HG02759 (cell line): ENCODE results near the gene GAS6.

Experiments used
- ATAC-seq: cut with Tn5 transposase; IDR thresholded peaks from one replicate; pipeline ENCODE4 v1.9.1; 2021; ENCODE audit warnings: mild to moderate bottlenecking, moderate library complexity; ENCODE audit not compliant: unreplicated experiment

GAS6 gene

GRCh38 chr13:113852536-113853517, 11.0 kb downstream of the GAS6 start:
- ATAC-seq, result no peak

GRCh38 chr13:113851826-113852535, 11.9 kb downstream of the GAS6 start:
- no peak for ATAC-seq

GRCh38 chr13:113851480-113851803, 12.4 kb downstream of the GAS6 start:
- no peak for ATAC-seq

- no peak for ATAC-seq
Measured at GRCh38 chr13:113850722-113851479, 13.0 kb downstream of the GAS6 start.

- no peak for ATAC-seq
Measured at GRCh38 chr13:113849981-113850721, 13.7 kb downstream of the GAS6 start.

- no peak for ATAC-seq
Measured at GRCh38 chr13:113849546-113849945, 14.3 kb downstream of the GAS6 start.

GRCh38 chr13:113848431-113849260, 15.2 kb downstream of the GAS6 start:
- no peak for ATAC-seq

- no peak for ATAC-seq
Measured at GRCh38 chr13:113848020-113848419, 15.9 kb downstream of the GAS6 start.

- no peak for ATAC-seq
Measured at GRCh38 chr13:113846636-113847318, 17.1 kb downstream of the GAS6 start.

- no peak for ATAC-seq
Measured at GRCh38 chr13:113845723-113846635, 17.9 kb downstream of the GAS6 start.

GRCh38 chr13:113845055-113845454, 18.8 kb downstream of the GAS6 start:
- no peak for ATAC-seq

- no peak for ATAC-seq
Measured at GRCh38 chr13:113843864-113844556, 19.9 kb downstream of the GAS6 start.

GRCh38 chr13:113843063-113843654, 20.7 kb downstream of the GAS6 start:
- ATAC-seq, result no peak

GRCh38 chr13:113842336-113843062, 21.4 kb downstream of the GAS6 start:
- ATAC-seq, result no peak

- no peak for ATAC-seq
Measured at GRCh38 chr13:113841353-113841650, 22.6 kb downstream of the GAS6 start.

GRCh38 chr13:113840541-113841352, 23.1 kb downstream of the GAS6 start:
- ATAC-seq, result no peak
